GM19238 (cell line): ENCODE results near the gene ISYNA1.

Experiments
- DNase-seq: peaks from one replicate; pipeline ENCODE4 v3.0.0; 2011; ENCODE audit warnings: low spot score; ENCODE audit not compliant: insufficient read length

ISYNA1 gene

GRCh38 chr19:18433015-18433691 lies 4.8 kb downstream of the ISYNA1 start:
- no peak for DNase-seq

- no peak for DNase-seq
Observed at GRCh38 chr19:18432275-18433014, 5.5 kb downstream of the ISYNA1 start.

GRCh38 chr19:18431351-18432197 lies 6.4 kb downstream of the ISYNA1 start:
- DNase-seq, result no peak

- no peak for DNase-seq
Observed at GRCh38 chr19:18430417-18431144, 7.4 kb downstream of the ISYNA1 start.

GRCh38 chr19:18429717-18430416 lies 8.1 kb downstream of the ISYNA1 start:
- DNase-seq, result no peak

GRCh38 chr19:18428787-18429674 lies 8.9 kb downstream of the ISYNA1 start:
- peak; percentile 96 for DNase-seq

GRCh38 chr19:18428173-18428786 lies 9.7 kb downstream of the ISYNA1 start:
- DNase-seq, result no peak

GRCh38 chr19:18427743-18428113 lies 10.2 kb downstream of the ISYNA1 start:
- no peak for DNase-seq

GRCh38 chr19:18427080-18427742 lies 10.7 kb downstream of the ISYNA1 start:
- no peak for DNase-seq

GRCh38 chr19:18426416-18426767 lies 11.5 kb downstream of the ISYNA1 start:
- no peak for DNase-seq

GRCh38 chr19:18425515-18426415 lies 12.2 kb downstream of the ISYNA1 start:
- DNase-seq, result no peak

- DNase-seq, result no peak
Observed at GRCh38 chr19:18424890-18425514, 12.9 kb downstream of the ISYNA1 start.

GRCh38 chr19:18424122-18424889 lies 13.6 kb downstream of the ISYNA1 start:
- DNase-seq, result no peak

- no peak for DNase-seq
Observed at GRCh38 chr19:18423258-18424020, 14.5 kb downstream of the ISYNA1 start.

GRCh38 chr19:18422530-18423191 lies 15.3 kb downstream of the ISYNA1 start:
- no peak for DNase-seq
